Stimulated activated CD4-positive, alpha-beta T cell treated with anti-CD3 and anti-CD28 coated beads, Interleukin-1b, Interleukin-23, amount 100 ng/mL, for 4 hours (primary cell): ENCODE data around the gene NIPBL.
"Not testable (repeated sequence)": the region's sequence is repeated elsewhere in the genome, so short reads cannot be mapped to it uniquely, and the experiment has no call there.

Experiments used
- DNase-seq, 2 donors: peaks; one replicate each; pipeline ENCODE4 v3.0.0-alpha.2; 2020; ENCODE audit warnings: low read depth in 2 of 2

NIPBL gene

DNA sequence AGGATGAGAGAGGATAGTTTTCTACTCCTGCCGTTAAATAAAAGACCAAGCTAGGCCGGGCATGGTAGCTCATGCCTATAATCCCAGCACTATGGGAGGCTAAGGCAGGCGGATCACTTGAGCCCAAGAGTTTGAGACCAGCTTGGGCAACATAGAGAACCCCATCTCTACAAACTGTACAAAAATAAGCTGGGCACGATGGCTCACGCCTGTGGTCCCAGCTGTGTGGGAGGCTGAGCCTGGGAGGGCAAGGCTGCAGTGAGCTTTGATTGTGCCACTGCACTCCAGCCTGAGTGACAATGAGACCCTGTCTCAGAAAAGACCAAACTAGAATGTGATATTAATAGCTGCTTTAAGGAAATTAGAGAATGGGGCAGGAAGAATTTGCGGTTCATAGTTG lies 158.4 kb downstream of the NIPBL start:
- no peak for DNase-seq

DNA sequence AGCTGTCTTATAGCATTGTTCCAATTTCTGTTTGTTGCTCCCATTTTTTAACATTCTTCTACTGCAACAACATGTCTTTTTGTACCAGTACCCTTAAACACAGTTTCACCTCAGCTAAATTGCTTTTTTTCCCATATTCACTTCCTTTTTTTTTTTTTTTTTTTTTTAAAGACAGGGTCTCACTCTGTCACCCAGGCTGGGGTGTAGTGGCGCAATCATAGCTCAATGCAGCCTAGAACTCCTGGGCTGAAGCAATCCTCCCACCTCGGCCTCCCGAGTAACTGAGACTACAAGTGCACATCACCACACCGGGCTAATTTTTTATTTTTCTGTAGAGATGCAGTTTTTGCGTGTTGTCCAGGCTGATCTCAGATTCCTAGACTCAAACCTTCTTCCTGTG lies 161.3 kb downstream of the NIPBL start:
- no peak for DNase-seq

DNA sequence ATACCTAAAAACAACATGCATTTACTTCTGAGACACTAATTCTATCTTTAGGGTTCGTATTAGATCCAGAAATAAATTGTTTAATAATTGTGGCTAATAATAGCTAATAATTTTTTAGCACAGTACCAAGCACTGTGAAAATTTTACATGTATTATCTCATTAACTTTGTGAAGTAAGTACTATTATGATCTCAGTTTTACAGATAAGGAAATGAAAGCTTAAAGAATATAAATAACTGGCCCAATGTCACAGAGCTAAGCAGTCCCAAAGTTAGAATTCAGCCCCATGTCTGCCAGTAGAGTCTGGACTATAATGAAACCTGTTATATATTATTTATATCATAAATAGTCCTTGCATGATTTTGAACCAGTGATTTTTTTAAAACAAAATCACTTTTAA lies 163.3 kb downstream of the NIPBL start:
- DNase-seq: no peak

DNA sequence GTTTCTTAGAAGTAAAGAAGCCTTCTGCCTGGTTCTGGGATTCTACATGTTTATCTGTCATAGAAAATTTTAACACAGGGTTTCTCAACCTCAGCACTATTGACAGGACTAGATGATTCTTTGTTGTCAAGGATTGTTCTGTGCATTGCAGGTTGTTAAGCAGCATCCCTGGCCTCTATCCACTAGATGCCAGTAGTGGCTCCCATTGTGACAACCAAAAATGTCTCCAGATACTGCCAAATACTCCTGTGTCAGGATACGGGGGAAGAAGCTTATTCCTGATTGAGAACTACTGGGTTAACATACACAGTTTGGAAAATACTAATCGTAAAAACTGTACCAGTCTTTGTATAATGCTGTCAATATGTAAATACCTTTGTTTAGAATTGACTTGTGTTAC lies 167.1 kb downstream of the NIPBL start:
- DNase-seq: no peak

DNA sequence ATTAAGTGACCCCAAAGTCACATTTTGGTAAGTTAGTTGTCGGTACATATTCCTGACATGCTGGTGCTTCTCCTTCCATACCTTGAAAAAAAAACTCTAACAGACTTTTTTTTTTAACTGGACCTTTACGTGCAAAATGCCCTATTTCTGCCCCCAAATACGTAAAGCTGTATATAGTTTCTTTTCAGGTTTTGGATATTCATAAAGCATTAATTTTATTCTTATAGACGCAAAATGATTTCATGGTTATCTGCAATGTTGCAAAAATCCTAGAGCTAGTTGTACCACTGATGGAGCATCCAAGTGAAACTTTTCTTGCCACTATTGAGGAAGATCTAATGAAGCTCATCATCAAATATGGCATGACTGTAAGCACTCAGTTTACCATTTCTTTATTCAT lies 167.6 kb downstream of the NIPBL start:
- DNase-seq: no peak

DNA sequence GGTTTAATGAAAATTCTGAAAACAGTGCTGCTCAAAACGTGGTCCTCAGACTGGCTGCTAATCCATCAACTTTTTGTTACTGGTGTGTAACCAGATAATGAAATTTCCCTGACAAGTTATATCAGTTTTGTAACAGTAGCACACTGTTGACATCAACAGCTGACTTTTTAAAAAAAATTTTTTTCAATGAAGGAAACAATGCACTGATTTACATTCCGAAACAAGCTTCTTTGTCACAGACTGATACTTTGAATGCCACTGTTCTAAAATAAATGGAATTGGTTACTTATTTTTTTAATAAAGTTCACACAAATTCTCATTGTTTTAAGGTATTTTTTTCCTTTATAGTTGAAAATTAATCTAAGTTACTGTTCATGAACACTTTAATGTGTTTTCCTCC lies 169.1 kb downstream of the NIPBL start:
- DNase-seq: no peak

DNA sequence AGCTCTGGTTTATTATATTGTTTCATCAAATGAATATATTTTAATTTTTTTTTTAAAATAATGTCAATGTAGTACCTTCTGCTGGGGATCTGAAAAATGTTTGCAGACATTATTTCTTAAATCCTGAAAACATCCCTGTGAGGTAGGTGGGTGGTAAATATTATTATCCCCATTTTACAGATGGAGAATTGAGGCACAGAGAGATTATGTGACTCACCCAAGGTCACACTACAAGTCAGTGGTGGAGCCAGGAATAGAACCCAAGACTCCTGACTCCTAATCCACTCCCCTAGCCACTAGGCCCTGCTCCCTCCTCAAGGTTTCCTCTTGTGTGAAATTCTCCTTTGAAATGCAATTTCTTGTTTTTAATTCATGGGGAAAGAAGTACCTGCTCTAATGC lies 171.4 kb downstream of the NIPBL start:
- no peak for DNase-seq

DNA sequence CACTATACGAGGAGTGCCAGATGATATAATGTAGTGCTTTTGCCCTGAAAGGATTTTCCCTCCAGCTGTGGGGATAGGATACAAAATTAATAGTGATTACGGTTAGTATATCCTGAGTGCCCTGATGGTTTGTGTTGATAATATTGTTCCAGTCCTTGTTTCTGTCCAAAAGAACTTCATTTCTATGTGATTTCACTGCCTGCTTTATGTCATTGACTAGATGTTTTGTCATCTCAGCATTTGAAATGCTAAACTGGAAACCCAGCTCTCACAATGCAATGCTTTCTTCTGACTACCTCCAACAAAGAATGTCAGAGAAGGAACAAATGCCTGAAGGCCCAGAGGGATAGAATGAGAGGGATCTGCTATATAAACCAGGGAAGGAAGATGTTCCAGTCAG lies 177.8 kb downstream of the NIPBL start:
- DNase-seq: no peak

DNA sequence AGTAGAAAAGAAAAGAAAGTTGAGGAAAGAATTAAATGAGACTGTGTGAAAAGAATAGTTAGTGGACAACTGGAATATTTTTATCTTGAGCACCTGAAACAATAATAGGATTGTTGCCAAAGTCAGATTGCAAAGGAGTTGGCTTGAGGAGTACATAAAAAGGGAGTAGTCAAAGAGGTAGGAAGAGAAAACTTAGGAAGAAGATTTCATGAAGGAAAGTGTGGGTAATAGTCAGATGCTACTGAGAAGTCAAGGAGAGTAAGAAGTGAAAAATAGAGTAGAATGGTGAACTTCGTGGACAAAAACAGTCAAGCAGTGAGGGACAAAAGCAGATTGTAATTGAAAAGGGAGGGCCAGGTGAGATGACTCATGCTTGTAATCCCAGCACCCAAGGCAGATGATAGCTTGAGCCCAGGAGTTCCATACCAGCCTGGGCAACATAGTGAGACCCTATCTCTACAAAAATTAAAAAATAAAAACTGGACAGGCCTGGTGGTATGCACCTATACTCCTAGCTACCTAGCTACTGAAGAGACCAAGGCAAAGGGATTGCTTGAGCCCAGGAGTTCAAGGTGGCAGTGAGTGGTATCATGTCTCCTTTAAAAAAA lies 178.9 kb downstream of the NIPBL start:
- no peak for DNase-seq

DNA sequence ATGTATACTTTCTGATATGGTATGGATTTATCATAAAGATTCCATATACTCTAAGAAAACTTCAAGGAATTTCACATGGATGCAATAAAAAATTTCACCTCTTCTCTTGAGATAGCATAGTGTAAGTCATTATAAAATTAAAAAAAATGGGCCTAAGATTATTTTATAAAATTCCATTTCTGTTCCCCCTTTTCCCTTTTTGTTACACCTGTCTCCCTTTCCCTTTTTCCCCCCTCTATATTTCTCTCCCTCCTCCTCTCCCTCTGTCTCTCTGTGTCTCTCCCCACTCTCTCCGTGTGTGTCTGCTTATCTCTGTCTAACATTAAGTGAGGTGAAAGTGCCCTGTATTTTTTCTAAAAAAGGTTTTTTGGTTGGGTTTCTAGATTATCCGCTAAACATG lies 180.2 kb downstream of the NIPBL start:
- DNase-seq: no peak

DNA sequence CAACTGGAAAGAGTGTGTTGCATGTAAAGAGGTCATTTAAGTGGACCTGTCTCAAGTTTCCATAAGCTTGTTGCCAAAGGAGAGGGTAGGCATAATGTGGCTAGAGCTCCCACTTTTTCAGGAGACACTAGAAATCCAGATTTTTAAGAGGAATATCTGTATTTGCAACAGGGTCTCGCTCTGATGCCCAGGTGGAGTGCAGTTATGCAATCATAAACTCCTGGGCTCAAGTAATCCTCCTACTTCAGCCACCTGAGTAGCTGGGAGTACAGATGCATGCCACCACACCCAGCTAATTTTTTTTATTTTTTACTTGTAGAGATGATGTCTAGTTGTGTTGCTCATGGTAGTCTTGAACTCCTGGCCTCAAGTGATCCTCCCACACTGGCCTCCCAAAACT lies 183.5 kb downstream of the NIPBL start:
- DNase-seq: no peak

DNA sequence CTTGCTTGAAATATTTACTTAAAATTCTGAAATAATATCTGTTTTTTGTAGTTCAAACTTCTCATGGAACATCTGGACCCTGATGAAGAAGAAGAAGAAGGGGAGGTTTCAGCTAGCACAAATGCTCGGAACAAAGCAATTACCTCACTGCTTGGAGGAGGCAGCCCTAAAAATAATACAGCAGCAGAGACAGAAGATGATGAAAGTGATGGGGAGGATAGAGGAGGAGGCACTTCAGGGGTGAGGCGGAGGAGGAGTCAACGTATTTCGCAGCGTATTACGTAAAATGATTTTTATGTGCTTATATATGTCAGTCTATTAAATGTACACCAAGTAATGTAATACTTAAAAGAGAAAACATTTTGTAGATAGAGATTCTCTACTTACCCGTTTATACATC lies 187.2 kb downstream of the NIPBL start:
- DNase-seq: no peak

DNA sequence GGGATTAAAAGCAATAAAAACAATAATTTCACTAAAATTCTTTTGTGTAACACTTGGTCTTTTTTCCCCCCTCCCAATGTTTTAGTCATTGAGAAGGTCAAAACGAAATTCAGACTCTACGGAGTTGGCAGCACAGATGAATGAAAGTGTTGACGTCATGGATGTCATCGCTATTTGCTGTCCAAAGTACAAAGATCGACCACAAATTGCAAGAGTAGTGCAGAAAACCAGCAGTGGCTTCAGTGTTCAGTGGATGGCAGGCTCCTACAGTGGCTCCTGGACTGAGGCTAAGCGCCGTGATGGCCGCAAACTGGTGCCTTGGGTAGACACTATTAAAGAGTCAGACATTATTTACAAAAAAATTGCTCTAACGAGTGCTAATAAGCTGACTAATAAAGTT lies 187.9 kb downstream of the NIPBL start:
- DNase-seq: no peak

DNA sequence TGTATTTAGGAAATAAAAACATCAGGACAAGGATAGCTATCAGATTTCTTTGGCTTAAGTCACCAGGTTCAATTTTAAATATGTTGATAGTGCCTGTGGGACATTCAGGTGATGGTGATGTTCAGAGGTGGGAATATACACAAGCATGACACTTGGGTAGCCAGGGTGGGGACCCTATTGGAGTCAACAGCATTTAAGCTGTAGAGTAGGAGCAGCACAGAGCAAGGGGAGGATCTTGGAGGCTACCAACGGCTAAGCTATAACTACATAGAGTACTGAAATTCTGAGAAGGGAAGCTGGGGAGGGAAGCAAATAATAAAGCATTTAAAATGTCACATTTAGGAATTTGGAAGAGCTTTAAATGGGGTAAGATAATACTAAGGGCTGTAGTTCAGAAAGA lies 194.9 kb downstream of the NIPBL start:
- no peak for DNase-seq

DNA sequence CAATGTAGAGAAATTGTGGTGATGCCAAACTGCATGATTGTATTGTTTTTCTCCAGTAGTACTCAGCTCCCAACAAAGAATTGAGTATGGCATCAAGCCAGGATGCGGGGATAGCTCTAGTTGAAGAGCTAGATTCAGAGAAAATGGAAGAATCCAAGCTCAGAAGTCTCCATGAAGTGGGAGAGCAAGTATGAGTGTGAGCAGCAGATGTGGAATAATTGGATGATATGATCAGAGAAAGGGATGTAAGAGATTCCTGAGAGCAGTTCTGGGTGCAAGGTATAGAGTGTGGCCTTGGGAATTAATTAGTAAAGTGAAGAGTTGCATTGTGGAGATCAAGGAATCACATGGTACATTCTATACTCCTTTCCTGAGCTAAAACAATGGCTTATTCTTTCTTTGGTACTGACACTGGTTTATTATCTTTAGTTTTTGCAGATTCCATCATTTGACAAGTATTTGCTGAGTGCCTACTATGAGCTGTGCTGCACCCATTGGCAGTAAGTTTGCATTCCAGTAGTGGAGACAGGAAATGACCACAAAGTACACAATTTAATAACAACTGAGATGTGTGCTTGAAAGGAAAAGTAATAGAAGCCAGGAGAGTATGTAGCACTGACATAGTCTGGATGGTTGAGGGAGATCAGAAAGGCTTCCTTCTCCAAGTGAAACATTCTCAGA lies 195.5 kb downstream of the NIPBL start:
- DNase-seq: no peak

DNA sequence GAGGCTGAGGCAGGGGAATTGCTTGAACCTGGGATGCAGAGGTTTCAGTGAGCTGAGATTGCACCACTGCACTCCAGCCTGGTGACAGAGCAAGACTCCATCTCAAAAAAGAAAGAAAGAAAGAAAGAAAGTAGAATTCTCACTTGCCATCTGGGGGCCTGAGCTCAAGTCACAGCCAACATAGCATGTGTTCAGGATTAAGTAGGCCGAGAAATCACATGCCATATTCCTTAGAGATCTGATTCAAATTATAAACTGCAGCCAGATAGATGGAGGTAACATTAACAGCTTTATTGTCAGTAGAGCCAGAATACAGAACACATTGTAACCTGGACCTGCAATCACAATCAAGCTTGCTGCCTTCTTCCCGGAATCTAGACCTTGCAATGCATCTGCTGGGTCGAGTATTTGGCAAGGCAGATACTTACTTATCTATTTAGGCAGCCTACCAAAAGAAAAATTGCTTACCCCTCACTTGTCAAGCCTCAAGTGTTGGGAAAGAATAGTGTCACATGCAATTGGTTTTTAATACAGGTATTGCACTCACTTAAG lies 198.9 kb downstream of the NIPBL start:
- DNase-seq: no peak

DNA sequence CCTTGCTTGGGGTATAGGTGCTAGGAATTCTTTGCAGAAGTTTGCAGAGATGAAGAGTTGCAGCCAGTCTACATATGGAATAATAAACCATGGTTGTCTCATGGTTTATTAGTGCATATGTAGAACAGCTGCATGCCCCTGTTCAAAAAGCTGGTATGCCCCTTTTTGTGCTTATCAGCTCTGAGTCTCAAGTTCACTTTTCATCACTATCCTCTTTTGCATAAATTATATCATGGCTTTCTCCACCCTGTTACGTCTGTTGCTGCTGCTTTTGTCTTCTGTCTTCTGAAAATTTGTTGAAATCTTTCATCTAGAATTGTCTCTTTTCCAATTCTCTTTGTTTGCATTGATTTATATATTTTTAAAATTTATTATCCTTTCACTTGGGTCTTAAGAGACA lies 200.6 kb downstream of the NIPBL start:
- no peak for DNase-seq

DNA sequence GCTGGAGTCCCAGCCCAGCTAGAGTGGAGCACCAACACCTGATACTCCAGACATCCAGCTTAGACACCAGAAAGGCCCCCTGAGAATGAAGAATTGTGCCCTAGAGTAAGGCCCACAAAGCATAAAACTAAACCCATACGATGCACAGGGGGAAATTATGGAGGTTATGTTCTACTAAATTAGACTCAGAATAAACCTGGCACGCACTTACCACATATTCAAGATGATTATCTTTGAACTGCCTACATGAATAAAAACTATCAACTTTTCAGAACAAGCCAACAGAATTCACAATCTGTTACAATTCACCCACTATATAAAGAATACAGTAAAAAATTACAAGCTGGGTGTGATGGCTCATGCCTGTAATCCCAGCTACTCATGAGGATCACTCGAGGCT lies 204.1 kb downstream of the NIPBL start:
- no peak for DNase-seq

DNA sequence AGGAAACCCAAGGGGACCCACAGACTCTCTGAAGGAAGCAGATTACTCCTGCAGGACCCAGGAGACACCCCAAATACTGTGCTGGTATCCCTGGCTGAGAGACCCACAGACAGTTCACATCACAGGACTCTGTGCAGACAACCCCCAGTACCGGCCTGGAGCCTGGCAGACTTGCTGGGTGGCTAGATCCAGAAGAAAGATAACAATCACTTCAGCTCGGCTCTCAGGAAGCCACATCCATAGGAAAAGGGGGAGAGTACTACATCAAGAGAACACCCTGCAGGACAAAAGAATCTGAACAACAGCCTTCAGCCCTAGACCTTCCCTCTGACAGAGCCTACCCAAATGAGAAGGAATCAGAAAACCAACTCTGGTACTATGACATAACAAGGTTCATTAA lies 206.4 kb downstream of the NIPBL start:
- DNase-seq: not testable (repeated sequence)

DNA sequence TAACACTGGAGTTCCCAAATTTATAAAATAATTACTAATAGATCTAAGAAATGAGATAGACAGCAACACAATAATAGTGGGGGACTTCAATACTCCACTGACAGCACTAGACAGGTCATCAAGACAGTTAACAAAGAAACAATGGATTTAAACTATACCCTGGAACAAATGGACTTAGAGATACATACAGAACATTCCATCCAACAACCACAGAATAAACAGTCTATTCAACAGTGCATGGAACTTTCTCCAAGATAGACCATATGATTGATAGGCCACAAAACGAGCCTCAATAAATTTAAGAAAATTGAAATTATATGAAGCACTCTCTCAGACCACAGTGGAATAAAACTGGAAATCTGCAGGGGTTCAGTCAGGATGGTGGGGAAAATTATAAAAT lies 209.5 kb downstream of the NIPBL start:
- not testable (repeated sequence) for DNase-seq

DNA sequence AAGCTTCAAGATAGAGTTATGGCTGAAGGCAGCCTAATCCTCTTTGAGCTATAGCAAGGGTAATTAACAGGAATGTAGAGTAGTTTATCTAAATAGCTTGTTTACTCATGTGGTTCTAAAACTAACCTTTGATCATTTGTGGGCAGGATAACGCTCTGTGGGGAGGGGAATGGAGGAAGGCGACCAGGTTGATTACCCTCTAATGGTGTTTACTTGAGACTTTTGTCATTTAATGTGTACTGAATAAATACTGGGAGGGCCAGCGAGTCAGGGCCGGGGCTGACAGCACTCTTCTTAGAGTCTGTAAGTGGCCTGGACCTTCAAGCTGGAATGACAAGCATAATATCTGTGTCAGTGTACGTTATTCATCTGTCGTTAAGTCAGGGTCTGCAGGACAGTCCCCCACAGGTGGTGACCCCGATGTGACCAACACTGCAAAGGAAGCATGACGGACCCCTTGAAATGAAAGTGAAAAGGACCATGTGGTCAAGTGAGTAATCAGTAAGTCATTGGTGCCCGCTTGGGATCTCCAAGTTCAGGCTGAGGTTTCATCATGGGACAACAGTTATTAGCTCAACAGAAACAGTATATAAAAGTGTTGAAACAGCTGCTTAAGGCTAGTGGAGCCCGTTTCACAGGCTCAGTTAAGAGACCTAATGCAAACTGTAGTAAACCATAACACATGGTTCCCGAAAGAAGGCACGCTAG lies 210.1 kb downstream of the NIPBL start:
- DNase-seq: no peak

DNA sequence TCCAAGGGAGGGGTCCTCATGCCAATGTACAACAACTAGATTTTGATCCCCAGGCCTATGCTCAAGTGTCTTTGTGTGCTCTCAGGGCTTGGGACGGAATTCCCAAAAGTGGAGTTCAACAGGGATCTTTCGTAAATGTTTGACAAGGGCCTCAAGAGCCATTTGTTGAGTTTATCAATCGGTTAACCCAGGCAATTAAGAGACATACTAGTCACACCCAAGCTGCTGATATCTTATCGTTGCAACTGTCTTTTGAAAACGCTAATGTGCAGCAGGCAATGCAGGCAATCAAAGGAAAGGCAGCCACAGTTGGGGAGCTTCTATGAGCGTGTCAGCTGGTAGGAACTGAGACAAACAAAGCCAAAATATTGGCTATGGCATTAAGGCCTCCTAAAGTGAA lies 211.4 kb downstream of the NIPBL start:
- DNase-seq: no peak

DNA sequence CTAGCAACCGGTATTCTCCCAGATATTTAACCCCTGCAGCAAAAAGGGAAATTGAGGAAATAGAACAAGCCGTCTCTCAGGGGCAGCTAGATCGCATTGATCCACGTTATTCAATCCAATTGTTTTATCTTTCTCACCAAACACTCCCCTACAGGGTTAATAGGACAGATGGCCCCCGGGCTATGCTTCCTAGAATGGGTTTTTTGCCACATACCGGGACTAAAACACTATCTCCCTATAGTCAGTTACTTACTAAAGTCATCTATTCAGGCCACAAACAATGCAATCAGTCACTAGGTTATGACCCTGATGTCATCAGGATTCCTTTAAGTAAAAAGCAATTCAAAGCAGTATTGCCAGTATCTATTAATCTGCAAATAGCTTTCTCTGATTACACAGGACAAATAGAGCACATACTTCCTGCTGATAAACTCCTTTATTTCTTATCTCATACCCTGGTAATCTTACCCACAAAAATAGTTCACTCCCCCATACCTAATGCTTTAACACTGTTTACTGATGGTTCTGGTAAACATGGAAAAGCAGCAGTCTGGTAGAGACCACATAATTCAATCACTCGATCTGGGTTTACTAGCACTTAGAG lies 213.7 kb downstream of the NIPBL start:
- DNase-seq: no peak
